Fibroblast of gingiva (primary cell): Measurements from ENCODE around the gene SORCS2.

Experiments used
- DNase-seq: peaks from one replicate; pipeline ENCODE4 v3.0.0-alpha.2; 2011; ENCODE audit warnings: low read depth

Gene SORCS2

DNA sequence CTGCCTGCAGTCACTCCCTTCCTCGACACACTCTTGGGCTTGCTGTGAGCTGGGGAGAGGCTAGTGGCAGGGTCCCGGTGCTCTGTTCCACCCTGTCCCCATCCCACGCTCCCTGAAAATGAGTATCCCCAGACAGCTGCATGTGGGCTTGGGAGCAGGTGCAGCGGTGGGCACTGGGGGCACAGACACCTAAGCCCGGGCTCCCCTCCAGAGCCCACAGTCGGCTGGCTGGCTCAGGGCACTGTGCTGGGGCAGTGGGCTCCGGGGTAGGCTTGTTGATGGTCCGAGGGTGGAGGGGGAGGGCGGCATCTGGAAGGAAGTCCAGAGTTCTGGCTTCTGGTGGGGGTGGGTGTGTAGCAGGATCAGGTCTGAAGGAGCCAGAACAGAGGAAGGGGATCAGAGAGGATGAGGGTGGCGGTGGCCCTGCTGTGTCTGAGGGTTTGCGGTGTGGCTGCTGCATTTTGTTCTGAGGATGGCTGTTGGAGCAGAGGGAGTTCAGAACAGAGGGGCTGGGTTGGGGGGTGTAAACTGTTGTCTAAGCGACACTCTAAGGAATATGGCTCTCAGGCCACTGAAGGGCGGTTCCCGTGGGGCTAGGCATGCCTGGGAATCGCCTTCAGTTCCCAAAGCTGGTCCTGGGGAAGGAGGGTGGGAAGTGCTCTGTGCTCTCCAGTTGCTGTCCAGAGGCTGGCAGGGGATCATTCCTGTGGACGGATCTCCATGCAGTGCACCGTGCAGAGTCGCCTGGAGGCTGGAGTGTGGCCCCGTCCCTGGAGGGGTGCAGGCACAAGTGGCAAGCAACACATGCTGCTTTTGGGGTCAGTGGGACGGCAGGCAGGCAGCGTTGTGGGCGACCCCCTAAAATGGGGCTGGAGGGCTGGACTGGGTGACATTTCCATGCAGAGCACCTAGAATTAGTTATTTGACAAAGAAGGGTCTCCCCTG lies 114.0 kb downstream of the SORCS2 start:
- DNase-seq = no peak

DNA sequence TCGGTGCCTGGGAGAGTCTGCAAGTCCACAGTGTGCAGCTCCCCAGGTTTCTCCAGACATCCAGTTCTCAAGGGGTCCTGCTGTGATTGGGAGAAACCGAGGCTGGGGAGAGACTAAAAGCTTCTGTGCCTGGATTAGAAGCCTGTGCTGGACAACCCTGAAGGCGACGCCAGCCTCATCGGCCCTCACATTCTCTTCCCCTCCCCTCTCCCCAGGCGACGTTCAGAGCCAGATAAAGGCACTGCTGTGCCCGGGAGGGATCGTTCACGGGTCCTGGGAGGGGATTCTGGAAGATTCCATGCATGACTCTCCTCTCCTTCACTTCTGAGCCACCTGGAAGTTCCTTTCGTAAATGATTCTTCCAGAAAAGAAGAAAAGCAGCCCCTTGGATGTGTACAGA lies 114.6 kb downstream of the SORCS2 start:
- no peak for DNase-seq

DNA sequence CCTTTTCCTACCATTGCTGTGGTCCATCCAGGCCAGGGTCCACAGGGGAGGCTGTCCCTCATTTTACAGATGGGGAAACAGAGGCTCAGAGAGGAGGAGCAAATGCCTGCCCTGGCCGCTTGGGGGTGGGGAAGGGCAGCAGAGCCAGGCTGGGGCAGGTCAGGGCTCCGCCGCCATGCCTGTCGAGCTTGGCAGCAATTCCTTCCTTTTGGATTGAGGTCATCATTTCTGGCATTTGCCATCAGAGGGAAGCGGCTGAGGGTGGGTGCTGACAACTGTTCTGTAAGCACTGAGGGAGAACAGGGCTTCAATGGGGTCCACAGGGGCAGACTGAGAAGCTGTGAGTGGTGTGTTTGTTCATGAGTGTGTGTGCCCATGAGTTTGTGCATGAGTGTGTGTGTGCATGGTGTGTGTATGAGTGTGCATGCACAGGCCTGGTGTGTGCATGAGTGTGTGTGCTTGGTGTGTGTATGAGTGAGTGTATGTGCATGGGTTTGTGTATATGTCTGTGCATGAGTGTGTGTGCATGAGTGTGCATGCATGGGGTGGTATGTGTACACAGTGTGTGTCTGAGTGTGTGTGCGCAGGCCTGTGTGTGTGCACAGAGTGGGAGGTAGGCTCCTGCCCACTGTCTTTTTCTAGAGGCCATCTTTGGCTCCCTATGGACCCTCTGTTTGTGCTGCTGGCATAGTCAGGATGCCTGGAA lies 115.2 kb downstream of the SORCS2 start:
- DNase-seq = no peak

DNA sequence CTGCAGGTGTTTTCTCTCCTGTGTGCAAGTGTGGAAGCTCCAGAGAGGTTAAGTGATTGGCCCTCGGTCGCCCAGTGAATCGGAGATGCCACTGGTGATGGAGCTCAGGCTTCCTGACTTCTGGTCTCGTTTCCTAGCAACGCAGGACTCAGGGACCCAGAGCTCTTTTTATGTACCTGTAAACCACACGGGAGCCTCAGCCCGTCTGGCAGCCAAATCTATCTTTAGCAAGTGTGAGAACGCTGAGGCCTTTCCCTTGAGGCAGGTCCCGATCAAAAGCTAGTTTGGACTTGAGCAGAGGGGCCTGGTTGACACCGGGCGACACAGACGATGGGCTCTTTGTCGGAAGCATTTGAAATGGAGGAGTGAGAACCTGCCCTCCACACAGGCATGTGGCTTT lies 116.8 kb downstream of the SORCS2 start:
- no peak for DNase-seq

DNA sequence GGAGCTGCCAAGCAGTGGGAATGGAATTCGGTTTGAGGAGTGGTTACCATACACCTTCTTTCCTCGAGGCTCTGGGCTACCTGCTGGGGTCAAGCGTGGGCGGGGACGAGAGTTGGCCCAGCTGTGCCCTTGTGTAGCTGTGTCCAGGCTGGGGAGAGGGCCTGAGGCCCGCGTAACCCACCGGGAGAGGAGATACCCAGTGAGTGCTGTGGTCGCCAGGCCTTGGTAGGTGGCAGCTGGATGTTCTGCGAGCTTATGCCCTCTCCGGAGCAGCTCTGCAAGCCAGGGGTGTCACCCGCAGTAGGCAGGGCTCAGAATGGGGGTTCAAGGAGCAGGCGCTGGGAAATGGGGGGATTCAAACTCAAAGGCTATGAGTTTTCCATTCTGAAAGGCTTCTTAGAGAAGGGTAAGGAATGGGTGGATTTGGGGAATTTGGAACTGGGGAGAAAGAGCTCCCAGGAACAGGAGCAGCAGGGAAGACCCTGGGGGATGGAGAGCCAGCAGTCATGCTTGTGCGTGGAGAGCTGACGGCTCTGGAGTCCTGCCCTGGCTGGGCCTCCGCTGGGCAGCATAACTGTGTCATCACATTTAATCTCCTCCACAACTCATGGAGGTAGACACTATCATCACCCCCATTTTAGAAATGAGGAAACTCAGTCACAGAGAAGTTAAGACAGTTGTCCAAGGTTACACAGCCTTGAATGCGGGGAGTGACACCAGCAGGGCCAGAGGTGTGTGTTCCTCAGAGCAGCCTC lies 117.5 kb downstream of the SORCS2 start:
- DNase-seq = no peak

DNA sequence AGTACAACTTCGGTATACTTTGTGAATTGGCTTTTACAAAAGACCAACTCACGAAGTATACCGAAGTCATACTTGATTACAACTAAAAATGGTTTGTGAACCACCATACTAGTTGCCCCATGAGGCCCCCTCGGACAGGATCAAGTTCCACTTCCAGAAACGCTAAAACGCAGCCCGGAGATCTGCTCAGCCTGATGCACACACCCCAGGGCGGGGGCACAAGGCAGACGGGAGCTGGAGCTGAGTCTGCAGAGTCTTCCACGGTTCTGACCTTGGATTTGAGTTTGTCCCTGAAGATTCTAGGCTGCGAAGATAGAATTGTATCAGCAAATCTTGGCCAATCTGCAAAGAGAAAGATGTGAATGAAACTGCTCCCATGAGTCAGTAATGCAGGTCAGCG lies 118.1 kb downstream of the SORCS2 start:
- DNase-seq = no peak

DNA sequence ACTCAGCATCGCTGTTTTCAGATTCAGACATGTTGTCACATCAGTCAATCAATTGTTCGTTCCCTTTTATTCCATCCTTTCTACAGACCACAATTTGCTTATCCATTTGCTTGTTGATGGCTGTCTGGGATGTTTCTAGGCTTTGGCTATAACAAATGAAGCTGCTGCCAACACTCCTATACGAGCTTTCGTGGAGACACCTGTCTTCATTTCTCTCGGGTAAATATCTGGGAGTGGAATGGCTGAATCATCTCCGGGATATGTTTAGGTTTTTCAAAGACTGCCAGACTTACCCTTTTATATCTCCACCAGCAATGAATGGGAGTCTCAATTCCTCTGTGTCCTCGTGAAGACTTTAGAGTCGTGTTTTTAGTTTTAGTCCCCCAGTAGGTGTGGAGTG lies 118.9 kb downstream of the SORCS2 start:
- DNase-seq = no peak

DNA sequence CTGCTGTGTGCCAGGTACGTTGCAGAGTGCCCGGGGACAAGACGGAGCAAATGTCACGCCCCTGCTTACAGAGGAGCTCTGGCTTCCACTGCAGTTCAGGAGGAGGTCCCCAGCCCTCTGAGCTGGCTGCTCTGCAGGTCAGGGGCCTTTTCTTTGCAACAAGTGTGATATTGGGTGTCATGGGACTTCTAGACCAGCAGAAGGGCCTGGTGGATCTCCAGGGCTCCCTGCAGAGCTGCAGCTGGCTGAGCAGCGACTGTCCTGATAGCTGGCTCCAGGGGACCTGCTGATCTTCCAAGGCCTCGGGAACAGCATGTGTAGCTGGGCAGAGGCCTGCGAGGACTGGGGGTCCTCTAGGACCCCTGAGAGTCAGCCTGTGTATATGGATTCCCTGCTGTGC lies 120.4 kb downstream of the SORCS2 start:
- DNase-seq = no peak

DNA sequence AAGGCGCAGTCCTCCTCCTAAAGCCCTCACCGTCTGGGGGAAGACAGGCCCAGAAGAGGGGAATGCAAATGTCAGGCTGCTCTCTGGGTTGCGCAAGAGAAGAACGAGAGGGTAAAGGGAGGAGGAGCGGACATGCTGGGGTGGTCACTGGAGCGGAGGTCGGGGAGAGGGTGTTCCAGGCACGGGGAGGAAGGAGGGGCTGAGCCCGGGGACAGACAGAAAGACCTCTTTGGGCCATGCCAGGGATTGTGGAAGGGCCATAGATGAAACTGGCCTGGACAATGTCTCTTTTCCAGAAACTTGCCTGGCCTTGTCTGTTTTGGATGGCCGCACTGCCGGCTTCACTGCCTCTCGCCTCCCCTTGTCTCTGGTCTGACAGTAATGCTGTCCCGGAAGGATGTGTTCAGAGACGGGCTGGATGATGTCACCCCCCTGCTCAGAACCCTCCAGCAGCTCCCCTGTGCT lies 121.0 kb downstream of the SORCS2 start:
- no peak for DNase-seq

DNA sequence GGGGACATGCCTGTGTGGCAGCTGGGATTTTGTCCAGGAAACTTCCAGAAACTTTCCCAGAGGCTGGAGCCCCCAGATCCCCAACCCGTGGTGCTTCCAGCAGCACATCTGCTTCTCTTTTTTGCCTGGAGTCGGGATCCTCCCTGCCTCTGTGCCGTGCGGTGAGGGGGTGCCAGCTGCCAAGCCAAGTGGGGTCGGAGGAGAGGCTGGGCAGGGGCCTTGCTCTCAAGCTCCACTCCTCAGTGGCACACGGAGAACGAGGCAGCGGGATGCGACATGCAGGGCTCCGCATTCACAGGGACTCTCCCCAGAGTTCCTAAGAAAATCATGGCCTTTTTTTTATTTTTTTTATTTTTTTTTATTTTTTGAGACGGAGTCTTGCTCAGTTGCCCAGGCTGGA lies 121.7 kb downstream of the SORCS2 start:
- DNase-seq = no peak

DNA sequence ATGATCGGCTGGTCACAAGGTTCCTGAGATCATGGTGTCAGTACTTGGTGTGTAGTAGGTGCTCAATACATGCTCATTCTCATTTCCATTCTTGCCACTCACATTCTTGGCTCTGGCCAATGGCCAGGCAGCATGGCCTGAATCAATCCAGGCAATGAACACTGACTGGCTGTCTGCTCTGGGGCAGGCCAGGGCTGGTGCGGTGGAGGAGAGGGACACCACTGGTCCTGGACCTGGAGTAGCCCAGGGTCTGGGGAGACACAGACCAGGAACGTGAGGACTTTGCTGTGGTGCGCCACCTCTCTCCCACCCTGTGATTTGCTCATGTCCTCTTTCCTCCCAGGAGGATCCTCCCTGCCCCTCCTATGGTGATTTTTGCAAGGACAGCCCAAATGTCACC lies 122.9 kb downstream of the SORCS2 start:
- DNase-seq = no peak

DNA sequence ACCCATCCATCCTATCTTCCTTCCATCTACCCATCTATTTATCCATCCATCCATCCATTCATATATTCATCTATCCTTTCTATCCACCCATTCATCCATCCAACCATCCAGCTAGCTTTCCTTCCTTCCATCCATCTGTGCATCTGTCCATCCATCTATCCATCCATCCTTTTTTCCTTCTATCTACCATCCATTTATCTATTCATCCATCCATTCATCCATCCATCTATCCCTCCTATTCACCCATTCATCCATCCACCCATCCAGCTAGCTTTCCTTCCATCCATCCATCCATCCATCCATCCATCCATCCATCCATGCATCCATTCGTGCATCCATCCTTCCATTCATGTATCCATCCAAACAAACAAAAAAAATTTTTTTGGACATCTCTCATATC lies 123.6 kb downstream of the SORCS2 start:
- DNase-seq = no peak

DNA sequence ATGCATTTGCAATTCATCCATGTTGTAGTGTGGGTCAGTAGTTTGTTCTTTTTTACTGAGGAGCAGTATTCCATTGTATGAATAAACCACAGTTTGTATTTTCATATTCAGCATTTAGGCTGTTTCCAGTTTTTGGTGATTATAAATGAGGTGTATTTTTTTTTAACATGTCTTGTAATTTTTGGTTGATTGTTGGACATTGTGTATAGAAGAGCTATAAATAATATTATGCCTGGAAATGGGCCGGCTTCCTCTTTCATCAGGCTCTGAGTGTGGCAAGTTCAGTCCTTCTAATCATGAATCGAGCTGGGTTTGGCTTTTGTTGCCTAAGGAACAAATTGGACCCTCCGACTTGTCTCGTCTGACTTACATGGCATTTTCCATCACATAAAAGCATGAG lies 126.7 kb downstream of the SORCS2 start:
- no peak for DNase-seq

DNA sequence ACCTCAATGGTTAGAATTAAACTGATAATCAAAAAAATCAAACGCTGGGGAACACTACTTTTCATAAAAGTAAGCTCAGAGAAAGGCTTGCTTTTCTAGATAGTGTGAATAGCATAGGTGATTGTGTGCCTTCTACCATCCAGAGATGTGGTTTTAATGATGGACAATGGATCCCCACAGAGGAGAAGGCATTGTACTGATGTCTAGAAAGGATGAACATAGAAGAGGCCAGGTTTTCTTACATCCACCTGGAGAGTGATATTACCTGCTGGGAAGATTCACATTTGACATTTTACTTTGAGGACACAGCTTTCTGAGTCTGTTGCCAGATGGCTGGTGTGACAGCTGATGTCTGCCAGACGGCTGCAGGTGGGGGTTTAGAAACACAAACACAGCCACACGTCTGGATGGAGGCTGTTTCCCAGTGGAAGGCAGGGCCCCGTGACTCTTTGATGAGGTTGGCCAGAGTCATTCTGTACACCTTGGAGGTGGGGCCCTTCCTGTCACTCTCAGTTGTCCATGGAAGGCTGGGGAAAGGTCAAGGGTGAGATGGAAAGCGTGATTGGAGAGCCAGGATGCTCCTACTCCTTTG lies 128.0 kb downstream of the SORCS2 start:
- DNase-seq = no peak

DNA sequence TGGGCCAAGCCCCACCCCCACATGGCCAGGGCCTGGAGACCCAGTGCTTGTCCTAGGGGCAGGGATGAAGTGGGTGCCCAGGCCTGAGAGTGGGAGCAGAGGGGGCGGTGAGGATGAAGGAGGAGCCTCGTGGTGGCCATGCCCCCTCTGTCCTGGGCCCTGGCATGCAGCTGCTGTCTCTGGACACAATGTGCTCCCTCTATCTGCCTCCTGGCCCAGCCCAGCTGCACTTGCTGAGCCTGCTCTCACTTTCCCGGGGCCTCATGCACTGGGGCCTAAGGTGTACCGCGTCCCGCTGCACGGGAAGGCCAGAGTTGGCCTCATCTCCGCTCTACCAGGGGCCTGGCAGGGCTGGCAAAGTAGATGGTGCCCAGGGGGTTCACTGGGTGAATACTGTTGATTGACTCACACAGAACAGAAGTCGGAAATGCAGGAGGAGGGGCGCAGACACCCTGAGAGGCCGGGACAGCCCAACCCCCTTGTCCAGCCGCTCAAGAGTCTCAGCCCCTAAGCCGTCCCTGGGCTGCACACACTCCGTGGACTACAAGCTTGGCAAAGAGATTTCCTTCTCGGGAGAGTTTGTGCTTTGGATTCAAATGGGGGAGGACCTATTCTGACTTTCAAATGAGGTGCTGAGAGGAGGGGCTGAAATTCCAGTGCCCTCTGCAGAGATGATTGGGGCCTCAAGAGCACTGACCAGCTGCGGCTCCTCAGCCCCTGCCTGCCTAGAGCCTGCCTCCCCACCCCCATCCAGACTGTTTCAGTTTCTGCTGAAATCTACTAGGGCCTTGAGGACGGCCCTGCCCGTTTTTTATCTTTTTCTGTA lies 130.0 kb downstream of the SORCS2 start:
- no peak for DNase-seq

DNA sequence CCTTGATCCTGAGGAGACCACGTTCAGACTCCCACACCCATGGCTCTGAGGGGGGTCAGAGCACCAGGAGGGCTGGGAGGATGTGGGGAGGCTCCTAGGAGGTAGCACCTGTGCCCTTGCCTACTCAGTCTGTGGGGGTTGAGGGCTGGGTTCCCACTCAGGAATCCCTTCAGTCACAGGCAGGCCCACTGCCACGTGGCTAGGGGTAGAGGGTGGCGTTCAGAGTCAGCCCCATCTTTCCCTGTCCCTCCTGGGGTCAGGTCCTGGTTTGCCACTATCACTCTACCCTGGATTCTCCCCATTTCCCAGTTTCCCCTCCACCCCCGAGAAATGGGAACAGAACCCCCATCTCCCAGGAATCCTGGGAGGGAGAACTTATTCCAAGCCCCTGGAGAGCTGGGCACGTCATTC lies 131.1 kb downstream of the SORCS2 start:
- DNase-seq = no peak

DNA sequence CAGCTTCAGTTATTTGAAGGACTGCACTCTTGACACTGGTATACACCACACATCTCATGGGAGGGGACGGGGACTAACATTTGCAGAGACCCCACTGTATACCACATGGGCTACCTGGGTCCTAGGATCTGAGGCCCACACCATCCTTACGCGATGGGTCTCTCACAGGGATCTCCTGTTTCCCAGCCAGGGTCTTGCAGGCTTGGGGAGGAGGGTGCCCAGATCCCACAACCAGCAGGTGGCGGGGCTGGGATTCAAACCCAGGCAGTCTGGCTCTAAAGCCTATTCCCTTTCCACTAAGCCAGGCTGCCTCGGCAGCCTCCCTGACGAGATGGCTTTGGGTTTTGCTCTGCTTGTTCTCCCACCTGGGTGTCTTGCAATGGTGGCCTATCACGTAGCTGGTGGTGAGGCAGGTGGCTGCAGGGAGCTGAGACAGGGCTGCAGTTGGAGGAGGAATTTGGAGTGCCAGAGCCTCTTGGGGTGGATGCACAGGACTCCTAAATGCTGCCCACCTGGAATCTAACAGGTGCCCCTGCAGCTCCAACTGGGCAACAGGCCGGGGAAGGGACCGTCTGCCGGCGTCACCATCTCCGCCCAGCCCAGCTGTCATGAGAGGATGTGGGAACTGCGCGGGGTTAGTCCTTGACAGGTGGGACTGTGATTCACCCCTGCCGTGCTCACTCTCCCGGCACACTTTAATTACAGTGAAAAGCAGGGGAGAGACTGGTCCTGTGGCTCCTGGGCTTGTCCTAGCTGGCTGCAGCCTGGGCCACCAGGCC lies 131.7 kb downstream of the SORCS2 start:
- no peak for DNase-seq

DNA sequence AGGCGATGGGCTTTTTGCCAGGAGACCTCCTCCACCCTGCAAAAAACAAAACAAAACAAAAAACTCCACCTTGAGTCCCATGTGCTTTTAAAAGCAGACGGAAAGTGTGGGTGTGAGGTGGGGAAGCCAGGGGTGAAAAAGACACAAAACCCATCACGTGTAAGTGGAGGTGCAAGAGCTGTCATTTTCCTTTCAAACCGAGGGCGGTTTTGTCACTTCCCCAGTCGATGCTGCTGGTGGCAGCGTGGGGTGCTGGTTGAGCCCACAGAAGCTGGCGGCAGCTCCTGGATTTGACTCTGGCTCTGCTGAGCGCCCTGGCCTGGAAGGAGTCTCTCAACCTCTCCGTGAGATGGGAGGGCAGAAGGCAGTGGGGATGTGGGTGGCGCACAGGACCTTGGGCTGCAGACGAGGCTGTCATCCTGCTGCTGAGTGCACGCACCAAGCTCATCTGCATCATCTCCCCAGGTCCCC lies 132.3 kb downstream of the SORCS2 start:
- DNase-seq = no peak

DNA sequence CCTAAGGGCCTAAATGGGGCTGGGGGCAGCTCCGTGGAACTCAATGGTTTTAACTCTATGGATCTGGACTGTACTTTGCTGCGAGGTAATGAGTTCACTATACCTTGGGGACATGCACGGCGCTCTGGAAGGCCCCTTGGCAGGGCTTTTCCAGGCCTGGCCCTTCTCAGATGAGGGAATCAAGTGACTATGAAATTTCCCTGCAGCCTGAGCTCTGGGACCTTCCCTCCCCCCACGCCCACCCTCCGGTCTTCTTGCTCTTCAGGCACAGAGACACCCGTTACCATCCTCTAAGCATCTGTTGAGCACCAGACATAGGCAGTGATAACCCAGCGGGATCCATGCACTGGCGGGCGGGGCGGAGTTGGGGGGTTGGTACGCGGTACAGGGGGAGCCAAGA lies 133.2 kb downstream of the SORCS2 start:
- no peak for DNase-seq

DNA sequence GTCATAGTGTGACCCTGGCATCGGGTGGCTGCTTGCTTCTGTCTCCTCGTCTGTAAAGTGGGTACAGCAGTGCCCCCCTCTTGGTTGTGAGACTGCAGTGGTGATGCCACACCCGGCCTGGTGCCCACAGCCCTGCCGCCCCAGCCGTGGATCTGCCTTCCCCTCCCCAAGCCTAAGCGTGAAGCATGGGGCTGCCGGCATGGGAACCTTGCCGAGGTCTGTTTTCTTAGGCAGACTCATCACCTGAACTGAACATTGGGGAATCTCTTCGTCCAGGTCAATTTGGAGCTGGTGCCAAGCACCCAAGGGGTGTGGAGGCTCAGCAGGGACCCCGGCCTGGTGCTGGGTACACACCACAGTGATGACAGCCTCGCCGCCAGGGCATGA lies 134.0 kb downstream of the SORCS2 start:
- DNase-seq = no peak
